GM21619 (cell line): Measurements from ENCODE around the gene MST1.

Experiments used
- ATAC-seq: cut with Tn5 transposase; IDR thresholded peaks from one replicate; pipeline ENCODE4 v1.9.1; 2021; ENCODE audit not compliant: unreplicated experiment

Gene MST1

DNA sequence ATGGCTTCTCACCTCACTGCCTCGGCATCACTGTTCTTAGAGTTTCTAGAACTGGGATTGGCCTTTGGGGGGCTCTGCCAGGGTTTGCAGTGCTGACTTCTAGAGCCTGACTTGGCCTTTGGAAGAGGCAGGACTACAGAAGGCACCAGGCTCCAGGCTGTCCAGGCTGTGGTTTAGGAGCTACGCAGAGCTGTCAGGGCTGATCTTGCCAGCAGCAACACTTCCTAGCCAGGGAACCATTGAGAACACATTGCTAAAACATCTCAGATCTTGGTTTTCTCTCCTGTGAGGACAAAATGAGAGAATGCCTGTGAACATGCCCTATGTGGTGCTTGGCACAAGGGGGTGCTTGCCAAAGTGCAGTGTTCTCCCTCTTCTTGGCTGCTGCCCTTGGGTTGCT lies 49.7 kb downstream of the MST1 start:
- ATAC-seq, result no peak

DNA sequence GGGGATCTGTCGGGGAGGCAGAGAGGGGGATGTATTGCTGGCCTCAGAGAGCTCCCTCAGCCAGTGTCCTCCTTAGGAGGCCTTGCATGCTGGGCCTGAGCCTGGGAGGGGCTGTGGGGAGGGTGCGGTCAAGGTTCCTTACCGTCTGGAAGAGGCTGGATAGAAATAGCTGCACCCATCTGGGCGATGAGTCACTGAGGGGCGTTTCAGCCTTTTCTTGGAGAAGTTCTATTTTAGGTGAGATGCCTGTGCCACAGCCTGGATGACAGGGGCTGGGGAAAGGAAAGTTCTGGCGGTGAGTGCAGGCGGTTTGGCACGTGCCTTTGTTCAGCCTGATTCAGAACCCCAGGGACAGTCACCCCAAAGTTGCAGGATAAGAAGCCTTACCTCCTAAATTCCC lies 50.8 kb downstream of the MST1 start:
- no peak for ATAC-seq

DNA sequence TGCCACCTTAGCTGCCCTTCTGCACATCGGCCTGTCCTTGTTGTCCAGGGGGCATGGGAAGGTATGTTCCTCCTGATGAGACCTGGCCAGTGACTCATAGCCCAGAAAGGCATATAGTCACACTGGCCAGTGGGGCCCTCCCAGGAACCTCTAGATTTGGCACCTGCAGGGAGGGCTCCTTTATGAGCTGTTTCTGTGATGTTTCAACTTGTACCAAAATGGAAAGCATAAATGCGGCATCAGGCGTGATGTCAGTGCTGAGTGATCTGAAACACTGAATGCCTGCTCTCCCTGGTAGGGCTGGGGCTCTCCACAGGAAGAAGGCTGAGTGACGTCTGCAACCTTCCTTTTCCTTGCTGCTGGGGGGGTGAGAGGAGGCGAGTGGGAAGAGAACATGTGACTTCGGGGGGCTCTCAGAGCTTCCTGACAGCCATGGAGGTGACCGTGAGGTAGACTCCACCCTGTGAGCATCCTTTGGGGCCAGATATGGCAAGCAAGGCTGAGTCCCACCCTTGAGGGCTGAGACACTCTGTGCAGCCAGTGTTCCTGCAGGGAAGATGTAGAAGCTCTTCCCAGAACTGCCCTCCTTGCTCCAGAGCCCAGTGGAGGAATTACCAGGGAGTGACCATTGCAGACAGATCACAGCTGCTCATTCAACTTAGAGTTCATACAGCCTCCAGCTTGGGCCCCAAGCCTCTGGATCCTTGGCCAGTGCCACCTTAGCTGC lies 52.2 kb downstream of the MST1 start:
- no peak for ATAC-seq

DNA sequence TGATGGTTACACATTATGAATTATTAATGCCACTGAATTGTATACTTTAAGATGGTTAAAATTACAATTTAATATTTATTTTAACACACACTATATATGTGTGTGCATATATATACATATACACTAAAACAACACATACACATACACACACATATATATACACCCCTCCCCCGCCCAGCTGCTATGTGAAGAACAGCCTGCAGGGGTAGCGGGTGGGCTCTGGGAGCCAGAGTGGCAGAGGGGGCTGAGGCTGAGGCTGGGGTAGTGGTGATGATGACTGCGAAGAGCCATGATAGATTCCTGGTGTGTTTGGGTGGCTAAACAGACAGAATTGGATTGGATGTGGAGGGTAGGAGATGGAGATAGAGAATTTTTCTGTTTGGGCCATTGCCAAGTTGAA lies 54.5 kb downstream of the MST1 start:
- no peak for ATAC-seq
